Adrenal gland (tissue), 12 donors: Measurements from ENCODE around the gene GNB1L. TPM values are rescaled to one million over a fixed set of nuclear protein-coding genes. Genes with fewer than 3 reads are reported as not detected.

Source experiments
- DNase-seq, 7 donors: peaks; one replicate each; pipeline ENCODE4 v3.0.0-alpha.2; 2019 to 2020
- H3K27ac ChIP-seq, 5 donors: fragments of 200-600 bp; sonication (generic) in 4 of 5; 1 replicate in 3 of 5; 2 replicates in 2 of 5; pipeline versions ENCODE4 v1.5.1 to v1.8.0; 2016 to 2020; ENCODE audit warnings: mild to moderate bottlenecking in 1 of 5
- H3K27me3 ChIP-seq: fragments of 200-600 bp; 2 replicates; pipeline ENCODE4 v1.8.0; 2021
- H3K36me3 ChIP-seq, 2 donors: fragments of 200-600 bp; replicated peaks in 1 of 2; 1 replicate in 1 of 2; 2 replicates in 1 of 2; pipeline versions ENCODE4 v1.5.1 to v1.8.0; 2018 to 2022
- H3K4me1 ChIP-seq, 2 donors: fragments of 200-600 bp; replicated peaks in 1 of 2; 1 replicate in 1 of 2; 2 replicates in 1 of 2; pipeline versions ENCODE4 v1.5.1 to v1.8.0; 2018 to 2021
- H3K4me3 ChIP-seq, 4 donors: fragments of 200-600 bp; sonication (generic) in 3 of 4; one replicate each; pipeline ENCODE4 v1.5.1; 2016 to 2018
- H3K9me3 ChIP-seq, 3 donors: fragments of 200-600 bp; sonication (generic) in 1 of 3; replicated peaks in 1 of 3; 1 replicate in 2 of 3; 2 replicates in 1 of 3; pipeline versions ENCODE4 v1.5.1 to v1.8.0; 2016 to 2021
- POLR2A ChIP-seq, 2 donors: fragments of 450-650 bp; IDR thresholded peaks; one replicate each; pipeline ENCODE4 v1.6.1; 2017; ENCODE audit warnings: antibody characterized with exemption in 2 of 2, mild to moderate bottlenecking in 2 of 2, moderate library complexity in 1 of 2
- WGBS, 4 donors: extraction: QIAGEN DNeasy Blood & Tissue Kit in 2 of 4; methylation state at CpG; one replicate each; pipeline versions ENCODE4 v1.1.5 to v1.1.7; 2013 to 2017; 5-methylcytosine and 5-hydroxymethylcytosine counted together
- intact Hi-C, 2 donors: fragments of 100-400 bp; cut with DNase I; formaldehyde crosslinking; loops; one replicate each; pipeline versions ENCODE4 v1.14.1 to v1.15.0; 2022 to 2023
- polyA plus RNA-seq, 3 donors: library from polyadenylated mRNA; stranded (reverse); fragments of 200-250 nt in 2 of 3; fragments of 350-450 nt in 1 of 3; fragmentation: Illumina TruSeq in 1 of 3; extraction: RNeasy Lipid Tissue Mini Kit (QIAGEN cat#74804) in 1 of 3; gene quantifications; one replicate each; pipeline ENCODE4 v1.2.3, GENCODE V29; 2013 to 2014
- total RNA-seq, 9 donors: library from RNA; depleted of rRNA in 4 of 9; stranded (reverse); fragments of >200 nt in 4 of 9; fragments of 120-200 nt in 1 of 9; fragmentation: NEBNext Ultra II Directional in 1 of 9; extraction: Animal tissue kit (Norgen Biotek cat#: 25700) in 1 of 9; gene quantifications; one replicate each; pipeline versions ENCODE4 v1.1.0 to v1.2.4, GENCODE V29; 2013 to 2023
- TF ChIP-seq, protein P1 (sequence below), 6 experiments: fragments of 450-650 bp in 4 of 6; fragments of 200-600 bp in 2 of 6; sonication (generic) in 1 of 6; IDR thresholded peaks; 1 replicate in 5 of 6; 2 replicates in 1 of 6; pipeline versions ENCODE4 v1.5.1 to v1.8.0; 2016 to 2021; ENCODE audit warnings: antibody characterized with exemption in 6 of 6, mild to moderate bottlenecking in 2 of 6, moderate library complexity in 1 of 6
- donor health status: healthy with polysubstance abuse.
- donor health status: Bipolar disorder and iron deficiency.
- donor health status: DM: yes; HTN: yes; CAD: no.
- donor health status: DM: no; HTN: no; CAD: no.
- donor health status: DM: no; HTN: no; CAD: no.
- donor health status: DM: yes; HTN: yes; CAD: no.

Gene GNB1L
- total and polyA plus RNA-seq, 12 donors = 0.26 to 6.6 (median 4.2) TPM; not detected in 1

GRCh38 chr22:19733755-19734154 lies 120.9 kb downstream of the GNB1L start:
- intact Hi-C loops = loop anchor here (2.0 to 5.0 kb wide), 2 partner anchors 177 to 179 kb away; no protein-coding TSS in a partner anchor
- Histone ChIP-seq H3K36me3 (no peaks in the 10 kb centered on the region), H3K9me3 (no peaks in the 10 kb centered on the region), H3K4me3 (no peak overlapping the region), H3K4me1 (peaks cover 3 to 5% of the 10 kb centered on the region in 2 donors), H3K27me3 (no peaks in the 10 kb centered on the region), H3K27ac (no peak overlapping the region)
- TF ChIP-seq POLR2A (IDR thresholded peaks at IDR 0.05) = no peak
- TF ChIP-seq, protein P1, sequence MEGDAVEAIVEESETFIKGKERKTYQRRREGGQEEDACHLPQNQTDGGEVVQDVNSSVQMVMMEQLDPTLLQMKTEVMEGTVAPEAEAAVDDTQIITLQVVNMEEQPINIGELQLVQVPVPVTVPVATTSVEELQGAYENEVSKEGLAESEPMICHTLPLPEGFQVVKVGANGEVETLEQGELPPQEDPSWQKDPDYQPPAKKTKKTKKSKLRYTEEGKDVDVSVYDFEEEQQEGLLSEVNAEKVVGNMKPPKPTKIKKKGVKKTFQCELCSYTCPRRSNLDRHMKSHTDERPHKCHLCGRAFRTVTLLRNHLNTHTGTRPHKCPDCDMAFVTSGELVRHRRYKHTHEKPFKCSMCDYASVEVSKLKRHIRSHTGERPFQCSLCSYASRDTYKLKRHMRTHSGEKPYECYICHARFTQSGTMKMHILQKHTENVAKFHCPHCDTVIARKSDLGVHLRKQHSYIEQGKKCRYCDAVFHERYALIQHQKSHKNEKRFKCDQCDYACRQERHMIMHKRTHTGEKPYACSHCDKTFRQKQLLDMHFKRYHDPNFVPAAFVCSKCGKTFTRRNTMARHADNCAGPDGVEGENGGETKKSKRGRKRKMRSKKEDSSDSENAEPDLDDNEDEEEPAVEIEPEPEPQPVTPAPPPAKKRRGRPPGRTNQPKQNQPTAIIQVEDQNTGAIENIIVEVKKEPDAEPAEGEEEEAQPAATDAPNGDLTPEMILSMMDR (IDR thresholded peaks at IDR 0.05) = no peak
- DNase-seq = no peak
- 66 to 100% (median 77%) methylated on average over 3 to 5 of the region's 5 CpGs for WGBS, 4 donors

Other genes starting within 250 kb of the GNB1L start
- 10 to 100 TPM in 6 of 9 donors, 1 to 10 TPM in 3; 3.7 to 67.7 (median 14.1) TPM for gene SEPTIN5, start 140.4 kb downstream of the GNB1L start, total RNA-seq
- gene SEPTIN5, start 140.4 kb downstream of the GNB1L start, polyA plus RNA-seq = 10 to 100 TPM; 10.7 to 73.4 (median 18.8) TPM
- gene GP1BB, start 131.3 kb downstream of the GNB1L start, total RNA-seq = 1 to 10 TPM in 7 of 9 donors, under 1 TPM in 1, not detected in 1; 0.42 to 6.6 (median 3.9) TPM
- gene GP1BB, start 131.3 kb downstream of the GNB1L start, polyA plus RNA-seq = 10 to 100 TPM in 2 of 3 donors, not detected in 1; 12.4 to 29.8 TPM
- gene TBX1, start 94.1 kb downstream of the GNB1L start, total RNA-seq = 10 to 100 TPM in 1 of 9 donors, 1 to 10 TPM in 3, under 1 TPM in 3, not detected in 2; 0.11 to 10.1 (median 1.1) TPM
- gene TBX1, start 94.1 kb downstream of the GNB1L start, polyA plus RNA-seq = 1 to 10 TPM in 1 of 3 donors, under 1 TPM in 1, not detected in 1; 0.80 to 2.0 TPM
- 10 to 100 TPM in 7 of 9 donors, 1 to 10 TPM in 2; 5.5 to 17.5 (median 12.1) TPM for gene RTL10, start within 50 bp of the GNB1L start, total RNA-seq
- 10 to 100 TPM in 1 of 3 donors, 1 to 10 TPM in 2; 5.8 to 14.1 (median 7.9) TPM for gene RTL10, start within 50 bp of the GNB1L start, polyA plus RNA-seq
- 100 to 1,000 TPM; 268 to 743 (median 469) TPM for gene COMT, start 86.9 kb upstream of the GNB1L start, total RNA-seq
- 100 to 1,000 TPM in 1 of 3 donors, 10 to 100 TPM in 2; 51.3 to 220 (median 65.5) TPM for gene COMT, start 86.9 kb upstream of the GNB1L start, polyA plus RNA-seq
- gene TXNRD2, start 86.9 kb upstream of the GNB1L start, total RNA-seq = 10 to 100 TPM; 41.7 to 74.2 (median 57.9) TPM
- 100 to 1,000 TPM in 2 of 3 donors, 10 to 100 TPM in 1; 39.6 to 171 (median 148) TPM for gene TXNRD2, start 86.9 kb upstream of the GNB1L start, polyA plus RNA-seq
- 10 to 100 TPM in 6 of 9 donors, 1 to 10 TPM in 3; 8.4 to 46.1 (median 18.4) TPM for gene ARVCF, start 161.9 kb upstream of the GNB1L start, total RNA-seq
- 10 to 100 TPM in 2 of 3 donors, 1 to 10 TPM in 1; 1.2 to 74.8 (median 18.8) TPM for gene ARVCF, start 161.9 kb upstream of the GNB1L start, polyA plus RNA-seq
- gene TANGO2, start 166.2 kb upstream of the GNB1L start, total RNA-seq = 10 to 100 TPM; 36.3 to 87.0 (median 46.0) TPM
- 10 to 100 TPM; 25.1 to 42.6 (median 38.5) TPM for gene TANGO2, start 166.2 kb upstream of the GNB1L start, polyA plus RNA-seq
- gene DGCR8, start 225.4 kb upstream of the GNB1L start, total RNA-seq = 10 to 100 TPM in 8 of 9 donors, 1 to 10 TPM in 1; 7.2 to 32.2 (median 21.6) TPM
- gene DGCR8, start 225.4 kb upstream of the GNB1L start, polyA plus RNA-seq = 10 to 100 TPM; 16.3 to 31.0 (median 25.9) TPM